GM19372 (cell line): ENCODE results near the gene ENOX2.

Source experiments
- ATAC-seq: cut with Tn5 transposase; IDR thresholded peaks from one replicate; pipeline ENCODE4 v1.9.1; 2021; ENCODE audit warnings: mild to moderate bottlenecking, low read depth, moderate library complexity; ENCODE audit not compliant: unreplicated experiment

ENOX2 gene

GRCh38 chrX:130885996-130886395 is 17.0 kb downstream of the ENOX2 start:
- ATAC-seq, result no peak

GRCh38 chrX:130885508-130885907 is 17.5 kb downstream of the ENOX2 start:
- no peak for ATAC-seq

GRCh38 chrX:130884627-130885026 is 18.4 kb downstream of the ENOX2 start:
- no peak for ATAC-seq

- no peak for ATAC-seq
Measured at GRCh38 chrX:130879869-130880268, 23.1 kb downstream of the ENOX2 start.

GRCh38 chrX:130878350-130879341 is 24.4 kb downstream of the ENOX2 start:
- no peak for ATAC-seq

GRCh38 chrX:130877892-130878341 is 25.1 kb downstream of the ENOX2 start:
- no peak for ATAC-seq

GRCh38 chrX:130876226-130876625 is 26.8 kb downstream of the ENOX2 start:
- no peak for ATAC-seq

GRCh38 chrX:130874751-130875150 is 28.3 kb downstream of the ENOX2 start:
- ATAC-seq, result no peak

GRCh38 chrX:130869239-130869638 is 33.8 kb downstream of the ENOX2 start:
- no peak for ATAC-seq

- no peak for ATAC-seq
Measured at GRCh38 chrX:130861462-130861861, 41.5 kb downstream of the ENOX2 start.

- ATAC-seq, result no peak
Measured at GRCh38 chrX:130857207-130857606, 45.8 kb downstream of the ENOX2 start.

- ATAC-seq, result no peak
Measured at GRCh38 chrX:130851569-130851968, 51.4 kb downstream of the ENOX2 start.

GRCh38 chrX:130848763-130849162 is 54.2 kb downstream of the ENOX2 start:
- ATAC-seq, result no peak

GRCh38 chrX:130846746-130847145 is 56.3 kb downstream of the ENOX2 start:
- ATAC-seq, result no peak

- no peak for ATAC-seq
Measured at GRCh38 chrX:130841776-130842175, 61.2 kb downstream of the ENOX2 start.

- no peak for ATAC-seq
Measured at GRCh38 chrX:130840345-130840744, 62.7 kb downstream of the ENOX2 start.

- no peak for ATAC-seq
Measured at GRCh38 chrX:130836447-130836846, 66.6 kb downstream of the ENOX2 start.

- no peak for ATAC-seq
Measured at GRCh38 chrX:130834830-130835229, 68.2 kb downstream of the ENOX2 start.

GRCh38 chrX:130834149-130834548 is 68.9 kb downstream of the ENOX2 start:
- ATAC-seq, result no peak

- ATAC-seq, result no peak
Measured at GRCh38 chrX:130831347-130831722, 71.7 kb downstream of the ENOX2 start.

GRCh38 chrX:130830599-130831346 is 72.2 kb downstream of the ENOX2 start:
- no peak for ATAC-seq
